H9 (cell line): ENCODE data around the gene RNF128. TPM values are rescaled to one million over a fixed set of nuclear protein-coding genes. Genes with fewer than 3 reads are reported as not detected.

Experiments used
- DNase-seq: peaks from one replicate; pipeline ENCODE4 v3.0.0-alpha.2; 2017
- H2AFZ ChIP-seq: one replicate; pipeline ENCODE4 v1.6.1; 2013; ENCODE audit warnings: mild to moderate bottlenecking, low read length, control low read depth, moderate library complexity
- H2AK5ac ChIP-seq: 2 replicates; pipeline ENCODE4 v1.6.1; 2013; ENCODE audit warnings: low read length, control low read depth, mixed read lengths; ENCODE audit not compliant: insufficient read length
- H2BK120ac ChIP-seq: one replicate; pipeline ENCODE4 v1.6.1; 2013; ENCODE audit warnings: low read depth, mild to moderate bottlenecking, low read length, control low read depth, inconsistent platforms; ENCODE audit not compliant: poor library complexity, severe bottlenecking
- H2BK12ac ChIP-seq: 2 replicates; pipeline ENCODE4 v1.6.1; 2013; ENCODE audit warnings: low read length, control low read depth, mixed read lengths, low read depth; ENCODE audit not compliant: insufficient read length
- H2BK15ac ChIP-seq: 2 replicates; pipeline ENCODE4 v1.6.1; 2013; ENCODE audit warnings: low read depth, low read length, control low read depth
- H2BK20ac ChIP-seq: one replicate; pipeline ENCODE4 v1.6.1; 2013; ENCODE audit warnings: low read depth, mild to moderate bottlenecking, low read length, control low read depth, inconsistent platforms; ENCODE audit not compliant: poor library complexity, severe bottlenecking
- H2BK5ac ChIP-seq: 2 replicates; pipeline ENCODE4 v1.6.1; 2013; ENCODE audit warnings: low read length, control low read depth, mixed read lengths; ENCODE audit not compliant: insufficient read length
- H3K14ac ChIP-seq: 2 replicates; pipeline ENCODE4 v1.6.1; 2013; ENCODE audit warnings: low read length, control low read depth; ENCODE audit not compliant: insufficient read depth
- H3K18ac ChIP-seq: 2 replicates; pipeline ENCODE4 v1.6.1; 2013; ENCODE audit warnings: low read depth, mild to moderate bottlenecking, mixed read lengths, low read length, control low read depth; ENCODE audit not compliant: insufficient read length
- H3K23ac ChIP-seq: 2 replicates; pipeline ENCODE4 v1.6.1; 2013; ENCODE audit warnings: low read length, control low read depth, mixed read lengths, low read depth; ENCODE audit not compliant: insufficient read length
- H3K23me2 ChIP-seq: 2 replicates; pipeline ENCODE4 v1.6.1; 2013; ENCODE audit warnings: low read depth, mild to moderate bottlenecking, mixed read lengths, low read length, control low read depth; ENCODE audit not compliant: insufficient read length, poor library complexity, severe bottlenecking
- H3K27ac ChIP-seq: 2 replicates; pipeline ENCODE4 v1.5.1; 2013; ENCODE audit warnings: low read length, control low read depth, mixed read lengths, low read depth; ENCODE audit not compliant: insufficient read length
- H3K27me3 ChIP-seq: 2 replicates; pipeline ENCODE4 v1.6.1; 2013; ENCODE audit warnings: low read length, control low read depth, inconsistent platforms; ENCODE audit not compliant: insufficient read depth
- H3K4ac ChIP-seq: 2 replicates; pipeline ENCODE4 v1.6.1; 2013; ENCODE audit warnings: low read depth, mild to moderate bottlenecking, control low read depth, inconsistent platforms, low read length, moderate library complexity
- H3K4me1 ChIP-seq: 2 replicates; pipeline ENCODE4 v1.6.1; 2013; ENCODE audit warnings: low read length, control low read depth, inconsistent platforms; ENCODE audit not compliant: insufficient read depth
- H3K4me2 ChIP-seq: 2 replicates; pipeline ENCODE4 v1.6.1; 2013; ENCODE audit warnings: low read length, control low read depth, mixed read lengths; ENCODE audit not compliant: insufficient read length, insufficient read depth
- H3K56ac ChIP-seq: 2 replicates; pipeline ENCODE4 v1.6.1; 2013; ENCODE audit warnings: low read depth, mild to moderate bottlenecking, mixed read lengths, low read length, control low read depth; ENCODE audit not compliant: insufficient read length
- H3K79me1 ChIP-seq: 2 replicates; pipeline ENCODE4 v1.6.1; 2013; ENCODE audit warnings: low read depth, mild to moderate bottlenecking, moderate library complexity, low read length, control low read depth, inconsistent platforms; ENCODE audit not compliant: insufficient read depth, poor library complexity, severe bottlenecking
- H3K79me2 ChIP-seq: 2 replicates; pipeline ENCODE4 v1.6.1; 2013; ENCODE audit warnings: low read length, control low read depth, inconsistent platforms; ENCODE audit not compliant: insufficient read depth
- H3K9ac ChIP-seq: 2 replicates; pipeline ENCODE4 v1.6.1; 2013; ENCODE audit warnings: low read length, control low read depth, mixed read lengths; ENCODE audit not compliant: insufficient read length; ENCODE audit errors: extremely low read depth
- H3K9me3 ChIP-seq: one replicate; pipeline ENCODE4 v1.6.1; 2013; ENCODE audit warnings: low read depth, low read length, inconsistent platforms; ENCODE audit not compliant: control insufficient read depth
- H3T11ph ChIP-seq: one replicate; pipeline ENCODE4 v1.6.1; 2013; ENCODE audit warnings: mild to moderate bottlenecking, low read length, control low read depth, inconsistent platforms
- H4K20me1 ChIP-seq: one replicate; pipeline ENCODE4 v1.6.1; 2013; ENCODE audit not compliant: control insufficient read depth, insufficient read length, insufficient read depth
- H4K5ac ChIP-seq: 2 replicates; pipeline ENCODE4 v1.6.1; 2013; ENCODE audit warnings: low read depth, mild to moderate bottlenecking, mixed read lengths, low read length, control low read depth; ENCODE audit not compliant: insufficient read length
- H4K8ac ChIP-seq: replicated peaks from 2 replicates; pipeline ENCODE4 v1.6.1; 2013; ENCODE audit warnings: low read length, control low read depth, mixed read lengths, low read depth; ENCODE audit not compliant: insufficient read length
- H4K91ac ChIP-seq: 2 replicates; pipeline ENCODE4 v1.6.1; 2013; ENCODE audit warnings: low read depth, mild to moderate bottlenecking, moderate library complexity, mixed read lengths, low read length, control low read depth; ENCODE audit not compliant: insufficient read length
- H3K27ac Mint-ChIP-seq, 3 experiments: 2 replicates in 2 of 3; 3 replicates in 1 of 3; pipeline ENCODE4 v1.8.0; 2020 to 2021; ENCODE audit warnings: mixed read lengths in 3 of 3, mild to moderate bottlenecking in 1 of 3, moderate library complexity in 1 of 3
- H3K27me3 Mint-ChIP-seq: 2 replicates; pipeline ENCODE4 v1.8.0; 2021; ENCODE audit warnings: low read depth, mild to moderate bottlenecking, moderate library complexity, mixed read lengths
- H3K36me3 Mint-ChIP-seq, 3 experiments: 2 replicates in 2 of 3; 3 replicates in 1 of 3; pipeline ENCODE4 v1.8.0; 2020 to 2021; ENCODE audit warnings: low read depth in 3 of 3, mixed read lengths in 3 of 3; ENCODE audit not compliant: insufficient read depth in 1 of 3
- H3K4me1 Mint-ChIP-seq, 2 experiments: 2 replicates each; pipeline ENCODE4 v1.8.0; 2020; ENCODE audit warnings: mixed read lengths in 2 of 2
- H3K4me3 Mint-ChIP-seq, 2 experiments: 2 replicates in 1 of 2; 3 replicates in 1 of 2; pipeline ENCODE4 v1.8.0; 2020 to 2021; ENCODE audit warnings: mild to moderate bottlenecking in 2 of 2, mixed read lengths in 2 of 2, moderate library complexity in 1 of 2
- H3K9me3 Mint-ChIP-seq, 2 experiments: 2 replicates in 1 of 2; 3 replicates in 1 of 2; pipeline ENCODE4 v1.8.0; 2020; ENCODE audit warnings: mild to moderate bottlenecking in 2 of 2, mixed read lengths in 2 of 2, moderate library complexity in 1 of 2
- WGBS: extraction: QIAGEN DNeasy Blood & Tissue Kit; methylation state at CpG from one replicate; pipeline ENCODE4 v1.1.7; 2013; ENCODE audit warnings: missing lambda C conversion rate, low lambda C conversion rate, mixed read lengths; ENCODE audit not compliant: insufficient read length; ENCODE audit errors: extremely low coverage; 5-methylcytosine and 5-hydroxymethylcytosine counted together
- total RNA-seq: library from RNA; stranded (reverse); gene quantifications from 2 replicates; pipeline ENCODE4 v1.2.1, GENCODE V29; 2021
- TF ChIP-seq, protein P1 (sequence below): fragments of 200-600 bp; sonication (generic); conservative IDR thresholded peaks from 3 replicates; pipeline ENCODE4 v1.8.0; 2021; ENCODE audit warnings: antibody characterized with exemption, mild to moderate bottlenecking

Gene RNF128
- total RNA-seq, 1 experiment from 2014 or later, result 0.13 TPM

DNA sequence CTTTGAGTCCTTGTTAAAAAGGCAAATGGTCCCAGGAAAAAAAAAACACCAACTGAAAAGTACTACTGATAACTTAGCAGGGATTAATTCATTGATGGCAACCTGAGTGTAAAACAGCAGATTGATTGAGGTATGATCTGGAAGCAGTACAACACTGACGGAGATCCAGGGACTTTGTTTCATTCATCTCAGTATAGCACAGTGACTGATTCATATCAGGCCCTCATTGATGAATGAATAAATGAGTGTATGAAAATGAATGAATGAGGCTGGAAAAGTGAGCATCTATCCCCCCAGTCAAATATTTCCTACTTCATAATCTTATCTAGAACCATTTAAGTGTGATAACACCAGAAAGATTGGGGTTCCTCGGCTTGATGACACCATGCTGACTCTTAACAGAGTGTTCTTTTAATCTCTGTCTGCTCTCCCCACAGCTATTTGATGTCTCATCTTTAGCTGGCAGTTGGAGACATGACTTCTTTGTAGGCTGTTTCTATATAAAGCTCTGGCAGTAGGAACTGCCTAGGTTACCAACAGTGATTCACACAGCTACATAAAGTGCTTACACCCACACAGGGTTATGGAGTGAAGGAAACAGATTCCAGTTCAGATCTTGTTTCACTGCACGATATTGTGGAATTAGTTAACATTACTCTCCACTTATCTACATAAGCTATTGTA is 18.6 kb upstream of the RNF128 start:
- no peak overlapping the region for H3T11ph ChIP-seq
- H3K27ac ChIP-seq, result no peak overlapping the region
- H3K23ac ChIP-seq, result no peak overlapping the region
- H2BK12ac ChIP-seq, result no peak overlapping the region
- H2AK5ac ChIP-seq, result no peak overlapping the region
- no peak overlapping the region for H3K4me3 Mint-ChIP-seq
- no peak overlapping the region for H3K9ac ChIP-seq
- no peaks in the 10 kb centered on the region for H3K27me3 ChIP-seq
- H3K36me3 Mint-ChIP-seq, result no peaks in the 10 kb centered on the region
- no peak overlapping the region for H4K8ac ChIP-seq
- no peaks in the 10 kb centered on the region for H3K9me3 ChIP-seq
- H3K27me3 Mint-ChIP-seq, result peaks cover 2% of the 10 kb centered on the region
- no peaks in the 10 kb centered on the region for H3K4me1 Mint-ChIP-seq
- H2BK5ac ChIP-seq, result no peak overlapping the region
- no peaks in the 10 kb centered on the region for H3K23me2 ChIP-seq
- no peaks in the 10 kb centered on the region for H3K79me1 ChIP-seq
- no peaks in the 10 kb centered on the region for H3K79me2 ChIP-seq
- no peak overlapping the region for H4K5ac ChIP-seq
- no peak overlapping the region for H3K56ac ChIP-seq
- H2BK120ac ChIP-seq, result no peak overlapping the region
- H2BK15ac ChIP-seq, result no peak overlapping the region
- no peak for DNase-seq
- H4K20me1 ChIP-seq, result no peaks in the 10 kb centered on the region
- no peak overlapping the region for H3K27ac Mint-ChIP-seq
- H3K4me1 ChIP-seq, result no peaks in the 10 kb centered on the region
- no peak overlapping the region for H4K91ac ChIP-seq
- no peak overlapping the region for H2AFZ ChIP-seq
- H2BK20ac ChIP-seq, result no peak overlapping the region
- H3K14ac ChIP-seq, result no peak overlapping the region
- no peak overlapping the region for H3K18ac ChIP-seq
- TF ChIP-seq, protein P1, sequence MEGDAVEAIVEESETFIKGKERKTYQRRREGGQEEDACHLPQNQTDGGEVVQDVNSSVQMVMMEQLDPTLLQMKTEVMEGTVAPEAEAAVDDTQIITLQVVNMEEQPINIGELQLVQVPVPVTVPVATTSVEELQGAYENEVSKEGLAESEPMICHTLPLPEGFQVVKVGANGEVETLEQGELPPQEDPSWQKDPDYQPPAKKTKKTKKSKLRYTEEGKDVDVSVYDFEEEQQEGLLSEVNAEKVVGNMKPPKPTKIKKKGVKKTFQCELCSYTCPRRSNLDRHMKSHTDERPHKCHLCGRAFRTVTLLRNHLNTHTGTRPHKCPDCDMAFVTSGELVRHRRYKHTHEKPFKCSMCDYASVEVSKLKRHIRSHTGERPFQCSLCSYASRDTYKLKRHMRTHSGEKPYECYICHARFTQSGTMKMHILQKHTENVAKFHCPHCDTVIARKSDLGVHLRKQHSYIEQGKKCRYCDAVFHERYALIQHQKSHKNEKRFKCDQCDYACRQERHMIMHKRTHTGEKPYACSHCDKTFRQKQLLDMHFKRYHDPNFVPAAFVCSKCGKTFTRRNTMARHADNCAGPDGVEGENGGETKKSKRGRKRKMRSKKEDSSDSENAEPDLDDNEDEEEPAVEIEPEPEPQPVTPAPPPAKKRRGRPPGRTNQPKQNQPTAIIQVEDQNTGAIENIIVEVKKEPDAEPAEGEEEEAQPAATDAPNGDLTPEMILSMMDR, result no peak
- no peak overlapping the region for H3K4ac ChIP-seq
- H3K9me3 Mint-ChIP-seq, result peaks cover 0 to 47% of the 10 kb centered on the region in 2 experiments; a peak in 2 of 5 replicates
- no peak overlapping the region for H3K4me2 ChIP-seq
- WGBS, result no CpG with 5 or more reads among the region's 3 CpGs
